GM12878 (cell line): ENCODE results near the gene BTF3L4. TPM values are rescaled to one million over a fixed set of nuclear protein-coding genes. Genes with fewer than 3 reads are reported as not detected.

Source experiments
- ATAC-seq: fragments of 200-7000 bp; cut with Tn5 transposase; 3 replicates; pipeline ENCODE4 v1.9.1; 2020; ENCODE audit warnings: mild to moderate bottlenecking, moderate library complexity
- BruUV-seq: library from RNA; stranded (reverse); fragments of 400-500 nt; replicated peaks from 2 replicates; lab custom pipeline; 2021; lab: Mats Ljungman, UMichigan
- CTCF ChIA-PET: fragments of 300-600 bp; sonication (Branson Sonifier 250); formaldehyde crosslinking; extraction: SDS; loops from one replicate; lab custom pipeline; 2021; ENCODE audit warnings: inconsistent platforms; lab: Yijun Ruan, JAX
- POLR2A ChIA-PET: fragments of 350-600 bp; formaldehyde crosslinking; extraction: SDS; loops from one replicate; lab custom pipeline; 2021; ENCODE audit warnings: inconsistent platforms; lab: Charles Lee
- RAD21 ChIA-PET: fragments of 300-600 bp; sonication (Branson Sonifier 250); formaldehyde crosslinking; loops from one replicate; lab custom pipeline; 2023; ENCODE audit warnings: antibody characterized with exemption; ENCODE audit not compliant: unreplicated experiment; lab: Charles Lee
- SMC1A ChIA-PET: fragments of 300-600 bp; sonication (Branson Sonifier 250); formaldehyde crosslinking; loops from one replicate; lab custom pipeline; 2023; ENCODE audit not compliant: unreplicated experiment, uncharacterized antibody; lab: Charles Lee
- DNase-seq: peaks from one replicate; pipeline ENCODE4 v3.0.0-alpha.2; 2011; ENCODE audit warnings: low read depth, low spot score
- FAIRE-seq: peaks from 3 replicates; lab custom pipeline; 2011; peaks lifted over from hg19 to GRCh38; lab: Jason Lieb, UNC
- H2AFZ ChIP-seq: 2 replicates; pipeline ENCODE4 v1.6.0; 2011; ENCODE audit warnings: low read depth, low read length, control low read depth; ENCODE audit not compliant: control insufficient read depth
- H3K27ac ChIP-seq: 2 replicates; pipeline ENCODE4 v1.5.1; 2011; ENCODE audit warnings: control low read depth; ENCODE audit not compliant: control insufficient read depth, insufficient read depth
- H3K27me3 ChIP-seq, 2 experiments: replicated peaks in 1 of 2; 2 replicates each; pipeline versions ENCODE4 v1.6.0 to v1.6.1; 2011; ENCODE audit warnings: low read length in 1 of 2; ENCODE audit not compliant: control insufficient read depth in 2 of 2, insufficient read depth in 2 of 2
- H3K36me3 ChIP-seq, 2 experiments: 2 replicates each; pipeline ENCODE4 v1.5.1; 2011; ENCODE audit warnings: low read length in 1 of 2; ENCODE audit not compliant: control insufficient read depth in 2 of 2, insufficient read depth in 2 of 2
- H3K4me1 ChIP-seq: 2 replicates; pipeline ENCODE4 v1.6.1; 2011; ENCODE audit warnings: mild to moderate bottlenecking, low read length, moderate library complexity, mixed read lengths; ENCODE audit not compliant: control insufficient read depth, insufficient read depth
- H3K4me2 ChIP-seq: 2 replicates; pipeline ENCODE4 v1.6.0; 2011; ENCODE audit warnings: control low read depth; ENCODE audit not compliant: control insufficient read depth, insufficient read depth
- H3K4me3 ChIP-seq: fragments of 200-600 bp; sonication (generic); 2 replicates; pipeline ENCODE4 v1.5.1; 2016
- H3K79me2 ChIP-seq: 2 replicates; pipeline ENCODE4 v1.6.0; 2011; ENCODE audit warnings: low read length; ENCODE audit not compliant: control insufficient read depth, insufficient read depth
- H3K9ac ChIP-seq: 2 replicates; pipeline ENCODE4 v1.8.0; 2011; ENCODE audit warnings: low read length, control low read depth, mixed read lengths; ENCODE audit not compliant: control insufficient read depth, insufficient read depth
- H3K9me3 ChIP-seq: replicated peaks from 3 replicates; pipeline ENCODE4 v1.5.1; 2011; ENCODE audit warnings: mild to moderate bottlenecking, low read length; ENCODE audit not compliant: control insufficient read depth, insufficient read depth
- H4K20me1 ChIP-seq: 2 replicates; pipeline ENCODE4 v1.6.0; 2011; ENCODE audit not compliant: control insufficient read depth, insufficient read depth
- BCL3 ChIP-seq: IDR thresholded peaks from 2 replicates; pipeline ENCODE4 v1.6.1; 2011; ENCODE audit warnings: borderline replicate concordance, low read depth, mild to moderate bottlenecking, moderate library complexity, low read length; ENCODE audit not compliant: insufficient read depth, poor library complexity, severe bottlenecking
- CEBPZ ChIP-seq: fragments of 150-350 bp; IDR thresholded peaks from 2 replicates; pipeline ENCODE4 v1.6.1; 2016; ENCODE audit warnings: low read depth, low read length
- PAX8 ChIP-seq: fragments of 450-650 bp; IDR thresholded peaks from 2 replicates; pipeline ENCODE4 v1.6.1; 2017; ENCODE audit warnings: mild to moderate bottlenecking, moderate library complexity
- RELB ChIP-seq: fragments of 450-650 bp; IDR thresholded peaks from 2 replicates; pipeline ENCODE4 v1.6.1; 2017; ENCODE audit warnings: low read depth, mild to moderate bottlenecking, moderate library complexity
- RUNX3 ChIP-seq: IDR thresholded peaks from 2 replicates; pipeline ENCODE4 v1.6.1; 2012; ENCODE audit warnings: low read length, inconsistent platforms
- WGBS: methylation state at CpG from one replicate; pipeline ENCODE4 v1.1.6; 2016; ENCODE audit warnings: low lambda C conversion rate; ENCODE audit not compliant: insufficient replicate concordance, insufficient coverage; ENCODE audit errors: missing lambda C conversion rate; 5-methylcytosine and 5-hydroxymethylcytosine counted together
- in situ Hi-C: fragments of 300-500 bp; cut with MboI; formaldehyde crosslinking; loops from 9 replicates; pipeline ENCODE4 v1.14.3; 2018; ENCODE audit warnings: mixed read lengths
- intact Hi-C: fragments of 100-400 bp; cut with micrococcal nuclease; formaldehyde crosslinking; loops from one replicate; pipeline ENCODE4 v1.14.2; 2022; ENCODE audit not compliant: unreplicated experiment
- polyA plus RNA-seq, 11 experiments: library from polyadenylated mRNA; depleted of rRNA in 4 of 11; unstranded in 6 of 11; stranded (reverse) in 5 of 11; fragments of >200 nt; fragmentation: Nextera tagmentation in 4 of 11; fragmentation: Illumina TruSeq in 1 of 11; extraction: Ambion mirVana in 4 of 11; extraction: Trizol in 1 of 11; gene quantifications; 1 replicate in 1 of 11; 2 replicates in 10 of 11; pipeline versions ENCODE4 v1.2.1 to v1.2.3, GENCODE V29; 2011 to 2016; ENCODE audit warnings: inconsistent platforms in 2 of 11, missing spikeins in 2 of 11, low read depth in 1 of 11
- total RNA-seq, 4 experiments: library from RNA; depleted of rRNA in 3 of 4; stranded (reverse); fragments of >200 nt in 3 of 4; fragmentation: Illumina TruSeq in 1 of 4; extraction: Trizol in 1 of 4; gene quantifications; 2 replicates each; pipeline versions ENCODE4 v1.2.1 to v1.2.3, GENCODE V29; 2013 to 2021

Gene BTF3L4
- total and polyA plus RNA-seq, 10 of the 15 experiments (the other 5 are each of a cell fraction or from before 2014, with no cell fraction given): 25.0 to 76.9 (median 66.8) TPM

- TF ChIP-seq CEBPZ (no peak), RUNX3 (peak; percentile 92)
Measured at GRCh38 chr1:52056937-52057231, 789 bp downstream of the BTF3L4 start (continued).

GRCh38 chr1:52057255-52057654, 1.2 kb downstream of the BTF3L4 start:
- Histone ChIP-seq H3K9me3 (no peaks in the 10 kb centered on the region), H3K79me2 (peaks cover 69% of the 10 kb centered on the region), H4K20me1 (no peaks in the 10 kb centered on the region), H3K4me1 (peaks cover 4% of the 10 kb centered on the region; the same call in 1 of the 2 replicates), H3K9ac (peak overlapping the region; percentile 87), H2AFZ (no peak overlapping the region), H3K36me3 (peaks cover 0 to 7% of the 10 kb centered on the region in 2 experiments; a peak in 1 of 4 replicates), H3K4me3 (peak overlapping the region; percentile 79), H3K27me3 (no peaks in the 10 kb centered on the region), H3K4me2 (peak overlapping the region; percentile 90)
- ChIA-PET CTCF (interaction anchor here (0.7 kb wide), 1 partner anchor 215 kb away, joined by 3 read pairs; no protein-coding TSS in a partner anchor), POLR2A (interaction anchor here (0.7 to 4.0 kb wide), 3 partner anchors 25 to 1164 kb away, joined by 3 to 37 read pairs (median 3); partner anchors contain the start of gene KTI12), SMC1A (interaction anchor here (0.7 to 4.0 kb wide), 4 partner anchors 10 to 26 kb away, joined by 3 to 11 read pairs (median 5); no protein-coding TSS in a partner anchor), RAD21 (interaction anchor here (0.6 to 1.2 kb wide), 2 partner anchors 15 to 24 kb away, joined by 3 read pairs; no protein-coding TSS in a partner anchor)
- 0% methylated on average over 1 of the region's 1 CpG for WGBS
- FAIRE-seq (no peak), DNase-seq (no peak), ATAC-seq (no peak)
- in situ Hi-C loops (no loop called here), intact Hi-C loops (no loop called here)
- BruUV-seq: TSS peak; percentile 77
- 0 out of 2 replicates have a peak, but pooled peaks have one; percentile 10 for TF ChIP-seq RELB
- TF ChIP-seq BCL3: no peak
- 0 out of 2 replicates have a peak, but pooled peaks have one; percentile 46 for TF ChIP-seq PAX8
- TF ChIP-seq, all 136 proteins: peak for 2
- peak overlapping the region; percentile 88 for H3K27ac ChIP-seq
